Parathyroid adenoma (tissue), 2 donors: Measurements from ENCODE around the gene ACP7.

ENCODE experiments used
- H2AFZ ChIP-seq: fragments of 300-600 bp; sonication (generic); one replicate; pipeline ENCODE4 v1.7.0; 2017; ENCODE audit warnings: antibody characterized with exemption, mild to moderate bottlenecking
- H3K27ac ChIP-seq: fragments of 300-600 bp; sonication (generic); one replicate; pipeline ENCODE4 v1.7.0; 2017
- H3K27me3 ChIP-seq: fragments of 300-600 bp; sonication (generic); one replicate; pipeline ENCODE4 v1.7.0; 2017; ENCODE audit warnings: low read length; ENCODE audit not compliant: control insufficient read depth, insufficient read depth
- H3K36me3 ChIP-seq: fragments of 300-600 bp; sonication (generic); one replicate; pipeline ENCODE4 v1.7.0; 2017; ENCODE audit warnings: low read length; ENCODE audit not compliant: control insufficient read depth, insufficient read depth
- H3K4me1 ChIP-seq: fragments of 300-600 bp; sonication (generic); one replicate; pipeline ENCODE4 v1.7.0; 2017; ENCODE audit warnings: control low read depth
- H3K4me2 ChIP-seq: fragments of 300-600 bp; sonication (generic); one replicate; pipeline ENCODE4 v1.7.0; 2017; ENCODE audit warnings: low read length
- H3K4me3 ChIP-seq: fragments of 300-600 bp; sonication (generic); one replicate; pipeline ENCODE4 v1.7.0; 2017; ENCODE audit warnings: low read depth, low read length
- H3K79me2 ChIP-seq: fragments of 300-600 bp; sonication (generic); one replicate; pipeline ENCODE4 v1.7.0; 2017; ENCODE audit warnings: control low read depth
- H3K9ac ChIP-seq: fragments of 300-600 bp; sonication (generic); one replicate; pipeline ENCODE4 v1.7.0; 2017; ENCODE audit warnings: mild to moderate bottlenecking
- H3K9me3 ChIP-seq: fragments of 300-600 bp; sonication (generic); one replicate; pipeline ENCODE4 v1.7.0; 2017; ENCODE audit warnings: low read length; ENCODE audit not compliant: control insufficient read depth
- TF ChIP-seq, protein P1 (sequence below): fragments of 300-600 bp; sonication (generic); IDR thresholded peaks from one replicate; pipeline ENCODE4 v1.7.0; 2017; ENCODE audit warnings: antibody characterized with exemption, mild to moderate bottlenecking
- donor health status: primary hyperparathyroidism.

ACP7 gene

GRCh38 chr19:39148939-39149529 lies 64.9 kb downstream of the ACP7 start:
- Histone ChIP-seq H3K27me3 (no peaks in the 10 kb centered on the region), H3K9ac (no peak overlapping the region), H2AFZ (no peak overlapping the region), H3K4me1 (peaks cover 45% of the 10 kb centered on the region), H3K4me3 (no peak overlapping the region), H3K4me2 (no peak overlapping the region), H3K79me2 (peaks cover 53% of the 10 kb centered on the region), H3K9me3 (no peaks in the 10 kb centered on the region), H3K27ac (no peak overlapping the region), H3K36me3 (no peaks in the 10 kb centered on the region)
- TF ChIP-seq, protein P1, sequence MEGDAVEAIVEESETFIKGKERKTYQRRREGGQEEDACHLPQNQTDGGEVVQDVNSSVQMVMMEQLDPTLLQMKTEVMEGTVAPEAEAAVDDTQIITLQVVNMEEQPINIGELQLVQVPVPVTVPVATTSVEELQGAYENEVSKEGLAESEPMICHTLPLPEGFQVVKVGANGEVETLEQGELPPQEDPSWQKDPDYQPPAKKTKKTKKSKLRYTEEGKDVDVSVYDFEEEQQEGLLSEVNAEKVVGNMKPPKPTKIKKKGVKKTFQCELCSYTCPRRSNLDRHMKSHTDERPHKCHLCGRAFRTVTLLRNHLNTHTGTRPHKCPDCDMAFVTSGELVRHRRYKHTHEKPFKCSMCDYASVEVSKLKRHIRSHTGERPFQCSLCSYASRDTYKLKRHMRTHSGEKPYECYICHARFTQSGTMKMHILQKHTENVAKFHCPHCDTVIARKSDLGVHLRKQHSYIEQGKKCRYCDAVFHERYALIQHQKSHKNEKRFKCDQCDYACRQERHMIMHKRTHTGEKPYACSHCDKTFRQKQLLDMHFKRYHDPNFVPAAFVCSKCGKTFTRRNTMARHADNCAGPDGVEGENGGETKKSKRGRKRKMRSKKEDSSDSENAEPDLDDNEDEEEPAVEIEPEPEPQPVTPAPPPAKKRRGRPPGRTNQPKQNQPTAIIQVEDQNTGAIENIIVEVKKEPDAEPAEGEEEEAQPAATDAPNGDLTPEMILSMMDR: no peak

DNA sequence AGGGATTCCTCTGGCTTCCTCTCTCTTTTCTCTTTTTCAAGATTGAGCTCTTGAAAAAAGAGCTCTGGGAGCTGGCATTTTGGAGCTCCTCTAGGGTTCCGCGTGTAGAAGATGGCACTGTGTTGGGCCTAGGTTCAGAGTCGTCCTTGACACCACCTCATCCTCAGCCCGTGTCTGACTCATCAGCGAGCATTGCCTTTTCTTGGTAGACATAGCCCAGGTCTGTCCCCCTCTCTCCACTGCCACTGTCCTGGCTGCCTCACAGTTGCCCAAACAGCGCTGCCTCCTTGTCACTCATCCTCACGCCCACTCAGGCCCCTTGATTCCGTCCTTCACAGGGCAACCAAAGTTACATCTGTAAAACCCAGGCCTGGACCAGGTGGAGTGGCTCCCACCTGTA lies 66.1 kb downstream of the ACP7 start:
- Histone ChIP-seq H3K27ac (no peak overlapping the region), H3K79me2 (peaks cover 57% of the 10 kb centered on the region), H3K4me3 (no peak overlapping the region), H3K27me3 (no peaks in the 10 kb centered on the region), H3K9ac (no peak overlapping the region), H3K36me3 (no peaks in the 10 kb centered on the region), H3K4me2 (no peak overlapping the region), H3K9me3 (no peaks in the 10 kb centered on the region), H3K4me1 (peaks cover 45% of the 10 kb centered on the region), H2AFZ (no peak overlapping the region)
- TF ChIP-seq, protein P1: no peak

DNA sequence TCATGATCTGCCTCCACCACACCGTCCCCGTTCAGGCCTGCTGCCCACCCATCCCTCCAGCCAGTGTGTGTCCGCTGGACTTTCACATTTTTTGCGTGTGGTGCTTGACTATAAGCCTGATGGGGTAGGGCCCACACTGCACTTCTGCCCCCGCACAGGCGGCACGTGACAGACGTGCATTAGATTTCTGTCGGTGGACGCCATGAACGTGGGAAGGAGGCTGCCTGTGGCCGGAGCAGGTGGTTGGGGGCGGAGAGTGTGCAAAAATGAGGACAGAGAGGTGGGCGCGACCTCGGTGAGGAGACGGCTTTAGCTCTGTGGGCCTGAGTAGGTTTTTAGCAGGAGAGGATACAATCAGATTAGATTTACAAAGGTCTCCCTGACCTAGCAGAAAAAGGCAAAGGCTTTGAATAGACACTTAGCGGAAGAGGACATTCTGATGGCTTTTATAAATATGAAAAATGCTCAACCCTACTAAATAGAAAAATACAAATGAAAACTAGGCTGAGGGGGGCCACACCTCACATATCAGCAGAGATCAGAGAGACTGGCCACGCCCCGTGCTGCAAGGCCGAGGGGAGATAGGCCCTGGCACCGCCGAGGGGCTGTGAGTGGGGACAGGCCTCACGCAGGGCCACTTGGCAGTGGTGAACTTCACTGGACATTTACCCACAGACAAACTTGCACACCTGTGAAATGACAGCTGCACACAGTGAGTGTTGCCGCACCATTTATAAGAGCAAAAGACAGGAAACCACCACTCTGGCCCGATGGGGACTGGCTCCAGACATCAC lies 66.8 kb downstream of the ACP7 start:
- no peaks in the 10 kb centered on the region for H3K9me3 ChIP-seq
- no peak overlapping the region for H3K4me3 ChIP-seq
- peaks cover 46% of the 10 kb centered on the region for H3K4me1 ChIP-seq
- H3K4me2 ChIP-seq: no peak overlapping the region
- H3K36me3 ChIP-seq: no peaks in the 10 kb centered on the region
- TF ChIP-seq, protein P1: no peak
- no peak overlapping the region for H3K27ac ChIP-seq
- H3K79me2 ChIP-seq: peaks cover 63% of the 10 kb centered on the region
- H3K9ac ChIP-seq: no peak overlapping the region
- H2AFZ ChIP-seq: no peak overlapping the region
- H3K27me3 ChIP-seq: no peaks in the 10 kb centered on the region

- Histone ChIP-seq H3K4me1 (peaks cover 44% of the 10 kb centered on the region), H3K27ac (no peak overlapping the region), H3K9me3 (no peaks in the 10 kb centered on the region), H3K27me3 (no peaks in the 10 kb centered on the region), H3K36me3 (no peaks in the 10 kb centered on the region), H2AFZ (no peak overlapping the region), H3K4me2 (no peak overlapping the region), H3K4me3 (no peak overlapping the region), H3K9ac (no peak overlapping the region), H3K79me2 (peaks cover 70% of the 10 kb centered on the region)
- TF ChIP-seq, protein P1: no peak
These were observed 67.9 kb downstream of the ACP7 start for GRCh38 chr19:39152066-39152465.
